ENCODE data around the gene TMEM248.
"Not testable (repeated sequence)": the region's sequence is repeated elsewhere in the genome, so short reads cannot be mapped to it uniquely, and the experiment has no call there.

Gene TMEM248

GRCh38 chr7:66910789-66911188 is 10.2 kb upstream of the TMEM248 start:
- no peak for DNase-seq

- DNase-seq = not testable (repeated sequence)
Observed at GRCh38 chr7:66911191-66911590, 9.8 kb upstream of the TMEM248 start.

GRCh38 chr7:66912195-66912594 is 8.8 kb upstream of the TMEM248 start:
- no peak for DNase-seq

- DNase-seq = no peak
Observed at GRCh38 chr7:66913118-66914037, 7.6 kb upstream of the TMEM248 start.

GRCh38 chr7:66917904-66918303 is 3.1 kb upstream of the TMEM248 start:
- DNase-seq = not testable (repeated sequence)

- DNase-seq = no peak
Observed at GRCh38 chr7:66919304-66919703, 1.7 kb upstream of the TMEM248 start.

- DNase-seq = no peak
Observed at GRCh38 chr7:66919704-66920103, 1.3 kb upstream of the TMEM248 start.

GRCh38 chr7:66920256-66920655 is 769 bp upstream of the TMEM248 start:
- no peak for DNase-seq

GRCh38 chr7:66921396-66921917 is 432 bp downstream of the TMEM248 start:
- peak; percentile 53 to 69 for DNase-seq

GRCh38 chr7:66921918-66922486 is 977 bp downstream of the TMEM248 start:
- DNase-seq = no peak

GRCh38 chr7:66925255-66925654 is 4.2 kb downstream of the TMEM248 start:
- no peak for DNase-seq

- no peak for DNase-seq
Observed at GRCh38 chr7:66927348-66927948, 6.4 kb downstream of the TMEM248 start.

- DNase-seq = no peak
Observed at GRCh38 chr7:66928388-66928787, 7.4 kb downstream of the TMEM248 start.

GRCh38 chr7:66929165-66929564 is 8.1 kb downstream of the TMEM248 start:
- DNase-seq = no peak

GRCh38 chr7:66929935-66930334 is 8.9 kb downstream of the TMEM248 start:
- no peak for DNase-seq

GRCh38 chr7:66930341-66930740 is 9.3 kb downstream of the TMEM248 start:
- DNase-seq = peak in 1 of 2 experiments; percentile 4

- DNase-seq = no peak
Observed at GRCh38 chr7:66933469-66933868, 12.4 kb downstream of the TMEM248 start.

- DNase-seq = no peak
Observed at GRCh38 chr7:66937940-66938339, 16.9 kb downstream of the TMEM248 start.

GRCh38 chr7:66939325-66939724 is 18.3 kb downstream of the TMEM248 start:
- DNase-seq = no peak

GRCh38 chr7:66946545-66946944 is 25.5 kb downstream of the TMEM248 start:
- DNase-seq = no peak

GRCh38 chr7:66948480-66949109 is 27.6 kb downstream of the TMEM248 start:
- no peak for DNase-seq

GRCh38 chr7:66950311-66950710 is 29.3 kb downstream of the TMEM248 start:
- no peak for DNase-seq

- no peak for DNase-seq
Observed at GRCh38 chr7:66950763-66951162, 29.7 kb downstream of the TMEM248 start.

All from NCI-H446 (cell line).